Thymus (tissue), 11 donors: Measurements from ENCODE around the gene CCDC92B. TPM values are rescaled to one million over a fixed set of nuclear protein-coding genes. Genes with fewer than 3 reads are reported as not detected.

Experiments used
- DNase-seq, 9 donors: peaks; one replicate each; pipeline ENCODE4 v3.0.0-alpha.2; 2013; ENCODE audit warnings: low spot score in 9 of 9, low read depth in 6 of 9, missing footprints in 1 of 9
- H3K27ac ChIP-seq, 2 donors: one replicate each; pipeline ENCODE4 v1.5.1; 2013; ENCODE audit warnings: control low read depth in 1 of 2, low read depth in 1 of 2, low read length in 1 of 2, mild to moderate bottlenecking in 1 of 2, moderate library complexity in 1 of 2
- H3K27me3 ChIP-seq, 2 donors: one replicate each; pipeline ENCODE4 v1.5.1; 2013; ENCODE audit warnings: low read length in 1 of 2; ENCODE audit not compliant: control insufficient read depth in 2 of 2, insufficient read depth in 1 of 2
- H3K36me3 ChIP-seq, 2 donors: one replicate each; pipeline ENCODE4 v1.5.1; 2013; ENCODE audit warnings: low read length in 1 of 2, mild to moderate bottlenecking in 1 of 2, moderate library complexity in 1 of 2; ENCODE audit not compliant: control insufficient read depth in 2 of 2, insufficient read depth in 2 of 2
- H3K4me1 ChIP-seq, 2 donors: one replicate each; pipeline ENCODE4 v1.5.1; 2013; ENCODE audit warnings: low read length in 2 of 2; ENCODE audit not compliant: control insufficient read depth in 2 of 2, insufficient read depth in 2 of 2
- H3K4me3 ChIP-seq, 2 donors: one replicate each; pipeline ENCODE4 v1.5.1; 2013; ENCODE audit warnings: low read length in 2 of 2, control low read depth in 1 of 2, mild to moderate bottlenecking in 1 of 2
- H3K9me3 ChIP-seq, 2 donors: one replicate each; pipeline ENCODE4 v1.5.1; 2013; ENCODE audit warnings: low read length in 1 of 2, mild to moderate bottlenecking in 1 of 2; ENCODE audit not compliant: control insufficient read depth in 2 of 2, insufficient read depth in 1 of 2
- WGBS: extraction: QIAGEN DNeasy Blood & Tissue Kit; methylation state at CpG from one replicate; pipeline ENCODE4 v1.1.7; 2013; 5-methylcytosine and 5-hydroxymethylcytosine counted together
- polyA plus RNA-seq: library from polyadenylated mRNA; stranded (reverse); fragments of 200-250 nt; gene quantifications from one replicate; pipeline ENCODE4 v1.2.3, GENCODE V29; 2013
- total RNA-seq: library from RNA; stranded (reverse); fragments of 120-200 nt; gene quantifications from one replicate; pipeline ENCODE4 v1.2.4, GENCODE V29; 2013
- donor health status: healthy.

CCDC92B gene
- total and polyA plus RNA-seq, 2 donors: 0.11 TPM; not detected in 1

- Histone ChIP-seq H3K27me3 (peaks cover 2 to 15% of the 10 kb centered on the region in 2 donors), H3K4me3 (no peak overlapping the region), H3K4me1 (no peaks in the 10 kb centered on the region), H3K27ac (no peak overlapping the region), H3K9me3 (no peaks in the 10 kb centered on the region), H3K36me3 (no peaks in the 10 kb centered on the region)
- WGBS: 86% methylated on average over 10 of the region's 10 CpGs
- no peak for DNase-seq
Observed at GRCh38 chr17:2734939-2735338, 14.5 kb downstream of the CCDC92B start.

- Histone ChIP-seq H3K36me3 (no peaks in the 10 kb centered on the region), H3K27ac (no peak overlapping the region), H3K4me3 (no peak overlapping the region), H3K9me3 (no peaks in the 10 kb centered on the region), H3K4me1 (no peaks in the 10 kb centered on the region), H3K27me3 (peaks cover 2 to 25% of the 10 kb centered on the region in 2 donors)
- WGBS: 94% methylated on average over 10 of the region's 10 CpGs
- no peak for DNase-seq
Observed at GRCh38 chr17:2731807-2732206, 17.6 kb downstream of the CCDC92B start.

DNA sequence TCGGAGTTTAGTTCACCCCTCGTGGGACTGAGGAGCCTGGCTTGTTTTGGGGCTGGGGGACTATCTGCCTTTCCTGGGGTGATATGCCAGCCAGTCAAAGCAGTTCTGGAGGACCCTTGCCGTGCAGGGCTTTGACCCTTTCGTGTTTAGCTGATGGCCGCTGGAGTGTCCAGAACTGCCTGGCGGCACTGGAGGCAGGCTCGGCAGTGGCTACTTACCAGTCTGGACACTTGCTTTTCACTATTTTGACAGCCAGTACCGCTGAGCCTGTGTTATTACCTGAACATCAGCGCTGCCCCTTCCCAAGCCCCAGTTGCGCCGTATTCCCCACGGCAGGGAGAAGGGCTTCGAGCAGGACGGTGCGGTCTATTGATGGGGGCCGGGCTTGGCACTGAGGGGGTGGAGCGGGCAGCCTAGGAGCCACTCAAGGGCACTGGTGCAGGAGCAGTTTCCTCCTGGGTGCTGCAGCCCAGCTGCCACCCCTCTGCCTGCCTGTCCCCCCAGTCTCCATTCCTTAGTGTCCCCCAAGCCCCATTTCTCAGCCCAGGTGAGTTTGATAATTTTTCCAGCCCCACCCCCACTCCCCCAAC, 18.6 kb downstream of the CCDC92B start:
- no peak overlapping the region for H3K27ac ChIP-seq
- H3K4me1 ChIP-seq: no peaks in the 10 kb centered on the region
- no peaks in the 10 kb centered on the region for H3K9me3 ChIP-seq
- H3K27me3 ChIP-seq: peaks cover 2 to 28% of the 10 kb centered on the region in 2 donors
- H3K4me3 ChIP-seq: no peak overlapping the region
- no peak for DNase-seq
- no peaks in the 10 kb centered on the region for H3K36me3 ChIP-seq
- 95% methylated on average over 17 of the region's 17 CpGs for WGBS

DNA sequence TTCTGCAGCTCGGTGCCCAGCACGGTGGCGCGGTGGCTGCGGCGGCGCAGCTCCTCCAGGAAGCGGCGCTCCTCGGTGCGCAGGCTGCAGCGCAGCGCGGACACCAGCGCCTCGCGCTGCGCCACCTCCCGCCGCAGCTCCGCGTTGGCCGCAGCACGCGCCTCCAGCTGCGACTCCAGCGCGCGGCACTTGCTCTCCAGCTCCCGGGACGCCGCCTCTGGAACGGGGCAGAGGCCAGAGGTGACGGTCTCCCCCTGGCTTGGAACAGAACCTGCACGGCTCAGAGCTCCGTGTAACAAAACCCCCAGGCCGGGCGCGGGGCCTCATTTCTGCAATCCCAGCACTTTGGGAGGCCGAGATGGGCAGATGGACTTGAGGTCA, 24.7 kb downstream of the CCDC92B start:
- peak in 3 of 9 donors; percentile 37 to 52 (median 49) for DNase-seq
- peaks cover 2 to 4% of the 10 kb centered on the region in 2 donors for H3K4me1 ChIP-seq
- H3K36me3 ChIP-seq: no peaks in the 10 kb centered on the region
- H3K27me3 ChIP-seq: peaks cover 26 to 59% of the 10 kb centered on the region in 2 donors
- peak overlapping the region in 1 of 2 donors; percentile 36 for H3K4me3 ChIP-seq
- WGBS: 3% methylated on average over 40 of the region's 40 CpGs
- no peaks in the 10 kb centered on the region for H3K9me3 ChIP-seq
- no peak overlapping the region for H3K27ac ChIP-seq

DNA sequence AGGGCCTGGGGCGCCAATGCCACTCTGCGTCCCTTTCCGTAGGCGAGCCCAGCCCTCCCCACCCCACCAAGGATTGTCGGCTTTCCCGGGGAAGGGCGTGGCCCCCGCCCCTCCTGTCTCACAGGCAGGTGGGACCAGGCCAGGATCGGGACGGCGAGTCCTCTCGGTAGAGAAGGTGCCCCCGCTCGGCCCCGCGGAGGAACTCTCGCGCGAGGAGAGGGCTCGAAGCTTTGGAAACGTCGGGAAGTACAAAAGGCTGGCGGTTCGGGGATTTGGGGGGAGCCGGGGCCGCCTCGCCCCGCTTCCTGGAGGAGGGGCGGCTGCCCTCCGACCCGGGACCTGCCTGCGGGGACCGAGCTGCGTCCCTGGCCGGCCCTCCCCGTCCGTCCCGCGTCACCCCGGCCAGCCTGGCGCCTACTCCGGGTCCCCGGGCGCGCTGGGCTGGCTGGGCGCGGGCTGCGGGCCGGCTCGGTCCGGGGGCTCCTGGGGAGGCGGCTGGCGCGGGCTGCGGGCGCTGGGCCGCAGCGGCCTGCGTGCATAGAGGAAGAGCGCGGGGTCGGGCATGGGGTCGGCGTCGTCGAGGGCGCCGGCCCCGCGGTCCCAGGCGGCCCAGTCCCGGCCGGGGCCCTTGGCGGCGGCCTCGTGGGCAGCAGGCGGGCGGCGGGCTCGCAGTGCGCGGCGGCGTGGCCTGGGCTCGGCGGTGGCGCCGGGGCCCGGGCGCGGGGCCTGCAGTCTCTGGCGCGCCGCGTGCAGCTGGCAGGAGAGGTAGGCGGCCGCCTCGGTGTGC, 25.3 kb downstream of the CCDC92B start:
- WGBS: 3% methylated on average over 98 of the region's 98 CpGs
- Histone ChIP-seq H3K4me1 (peaks cover 2 to 4% of the 10 kb centered on the region in 2 donors), H3K27ac (no peak overlapping the region), H3K36me3 (no peaks in the 10 kb centered on the region), H3K9me3 (no peaks in the 10 kb centered on the region), H3K4me3 (peak overlapping the region in 1 of 2 donors; percentile 36), H3K27me3 (peaks cover 26 to 59% of the 10 kb centered on the region in 2 donors)
- DNase-seq: no peak

GRCh38 chr17:2723505-2723996, 25.9 kb downstream of the CCDC92B start:
- no peak overlapping the region for H3K27ac ChIP-seq
- H3K9me3 ChIP-seq: no peaks in the 10 kb centered on the region
- no peak overlapping the region for H3K4me3 ChIP-seq
- H3K27me3 ChIP-seq: peaks cover 26 to 59% of the 10 kb centered on the region in 2 donors
- peaks cover 2 to 4% of the 10 kb centered on the region in 2 donors for H3K4me1 ChIP-seq
- no peaks in the 10 kb centered on the region for H3K36me3 ChIP-seq
- no peak for DNase-seq
- 66% methylated on average over 18 of the region's 18 CpGs for WGBS

GRCh38 chr17:2722611-2723010, 26.8 kb downstream of the CCDC92B start:
- Histone ChIP-seq H3K27me3 (peaks cover 26 to 54% of the 10 kb centered on the region in 2 donors), H3K36me3 (no peaks in the 10 kb centered on the region), H3K27ac (no peak overlapping the region), H3K9me3 (no peaks in the 10 kb centered on the region), H3K4me3 (no peak overlapping the region), H3K4me1 (peaks cover 2 to 4% of the 10 kb centered on the region in 2 donors)
- DNase-seq: no peak
- 88% methylated on average over 10 of the region's 10 CpGs for WGBS

DNA sequence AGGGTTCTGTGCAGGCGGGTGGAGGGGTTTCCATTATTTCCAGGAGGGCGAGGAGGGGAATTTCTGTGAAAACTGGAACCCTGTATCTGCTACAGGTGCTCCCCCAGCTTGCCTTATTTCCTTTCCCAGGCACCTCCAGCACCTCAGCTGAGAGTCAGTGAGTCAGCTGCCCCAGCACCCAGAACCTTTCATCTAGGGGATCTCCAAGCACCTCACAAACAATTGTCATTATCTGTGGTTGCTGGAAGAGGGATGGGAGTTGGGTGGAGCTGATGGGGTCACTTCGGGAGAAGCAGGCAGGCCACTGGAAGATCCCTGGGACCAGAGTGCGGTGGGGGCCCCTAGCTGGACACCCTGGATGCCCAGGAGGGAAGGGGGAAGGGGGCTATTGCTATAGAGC, 27.8 kb downstream of the CCDC92B start:
- DNase-seq: no peak
- Histone ChIP-seq H3K36me3 (no peaks in the 10 kb centered on the region), H3K27me3 (peaks cover 26 to 47% of the 10 kb centered on the region in 2 donors), H3K27ac (no peak overlapping the region), H3K9me3 (no peaks in the 10 kb centered on the region), H3K4me1 (peaks cover 2 to 4% of the 10 kb centered on the region in 2 donors), H3K4me3 (no peak overlapping the region)
- 78% methylated on average over 4 of the region's 4 CpGs for WGBS

DNA sequence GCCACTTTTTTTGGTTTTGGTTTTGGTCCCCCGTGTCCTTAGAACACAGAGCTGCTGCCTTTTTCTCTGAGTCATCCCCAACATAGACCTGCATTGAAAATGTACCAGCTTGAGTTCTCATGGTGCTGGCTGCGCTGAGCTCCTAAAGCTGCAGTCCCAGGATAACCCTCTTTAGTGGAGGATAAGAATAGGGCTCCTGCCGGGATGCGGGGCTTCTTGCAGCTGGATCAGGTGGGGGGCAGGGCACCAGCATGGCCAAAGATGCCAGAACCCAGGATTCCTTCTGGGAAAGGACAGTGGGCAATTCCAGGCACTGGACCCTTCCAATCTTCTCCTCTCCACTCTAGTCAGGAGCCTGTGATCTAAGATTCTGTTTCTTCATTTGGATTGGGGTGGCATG, 29.6 kb downstream of the CCDC92B start:
- H3K9me3 ChIP-seq: no peaks in the 10 kb centered on the region
- H3K27me3 ChIP-seq: peaks cover 18 to 36% of the 10 kb centered on the region in 2 donors
- WGBS: 86% methylated on average over 4 of the region's 4 CpGs
- H3K4me3 ChIP-seq: no peak overlapping the region
- no peak for DNase-seq
- H3K27ac ChIP-seq: no peak overlapping the region
- H3K36me3 ChIP-seq: no peaks in the 10 kb centered on the region
- H3K4me1 ChIP-seq: peaks cover 1% of the 10 kb centered on the region in 2 donors
